GM12878 (cell line): ENCODE measurements around the gene AASDH. TPM values are rescaled to one million over a fixed set of nuclear protein-coding genes. Genes with fewer than 3 reads are reported as not detected.

ENCODE experiments used
- ATAC-seq: fragments of 200-7000 bp; cut with Tn5 transposase; 3 replicates; pipeline ENCODE4 v1.9.1; 2020; ENCODE audit warnings: mild to moderate bottlenecking, moderate library complexity
- BruUV-seq: library from RNA; stranded (reverse); fragments of 400-500 nt; replicated peaks from 2 replicates; lab custom pipeline; 2021; lab: Mats Ljungman, UMichigan
- CTCF ChIA-PET: fragments of 300-600 bp; sonication (Branson Sonifier 250); formaldehyde crosslinking; extraction: SDS; loops from one replicate; lab custom pipeline; 2021; ENCODE audit warnings: inconsistent platforms; lab: Yijun Ruan, JAX
- POLR2A ChIA-PET: fragments of 350-600 bp; formaldehyde crosslinking; extraction: SDS; loops from one replicate; lab custom pipeline; 2021; ENCODE audit warnings: inconsistent platforms; lab: Charles Lee
- RAD21 ChIA-PET: fragments of 300-600 bp; sonication (Branson Sonifier 250); formaldehyde crosslinking; loops from one replicate; lab custom pipeline; 2023; ENCODE audit warnings: antibody characterized with exemption; ENCODE audit not compliant: unreplicated experiment; lab: Charles Lee
- SMC1A ChIA-PET: fragments of 300-600 bp; sonication (Branson Sonifier 250); formaldehyde crosslinking; loops from one replicate; lab custom pipeline; 2023; ENCODE audit not compliant: unreplicated experiment, uncharacterized antibody; lab: Charles Lee
- DNase-seq: peaks from one replicate; pipeline ENCODE4 v3.0.0-alpha.2; 2011; ENCODE audit warnings: low read depth, low spot score
- FAIRE-seq: peaks from 3 replicates; lab custom pipeline; 2011; peaks lifted over from hg19 to GRCh38; lab: Jason Lieb, UNC
- H2AFZ ChIP-seq: 2 replicates; pipeline ENCODE4 v1.6.0; 2011; ENCODE audit warnings: low read depth, low read length, control low read depth; ENCODE audit not compliant: control insufficient read depth
- H3K27ac ChIP-seq: 2 replicates; pipeline ENCODE4 v1.5.1; 2011; ENCODE audit warnings: control low read depth; ENCODE audit not compliant: control insufficient read depth, insufficient read depth
- H3K27me3 ChIP-seq, 2 experiments: replicated peaks in 1 of 2; 2 replicates each; pipeline versions ENCODE4 v1.6.0 to v1.6.1; 2011; ENCODE audit warnings: low read length in 1 of 2; ENCODE audit not compliant: control insufficient read depth in 2 of 2, insufficient read depth in 2 of 2
- H3K36me3 ChIP-seq, 2 experiments: 2 replicates each; pipeline ENCODE4 v1.5.1; 2011; ENCODE audit warnings: low read length in 1 of 2; ENCODE audit not compliant: control insufficient read depth in 2 of 2, insufficient read depth in 2 of 2
- H3K4me1 ChIP-seq: 2 replicates; pipeline ENCODE4 v1.6.1; 2011; ENCODE audit warnings: mild to moderate bottlenecking, low read length, moderate library complexity, mixed read lengths; ENCODE audit not compliant: control insufficient read depth, insufficient read depth
- H3K4me2 ChIP-seq: 2 replicates; pipeline ENCODE4 v1.6.0; 2011; ENCODE audit warnings: control low read depth; ENCODE audit not compliant: control insufficient read depth, insufficient read depth
- H3K4me3 ChIP-seq: fragments of 200-600 bp; sonication (generic); 2 replicates; pipeline ENCODE4 v1.5.1; 2016
- H3K79me2 ChIP-seq: 2 replicates; pipeline ENCODE4 v1.6.0; 2011; ENCODE audit warnings: low read length; ENCODE audit not compliant: control insufficient read depth, insufficient read depth
- H3K9ac ChIP-seq: 2 replicates; pipeline ENCODE4 v1.8.0; 2011; ENCODE audit warnings: low read length, control low read depth, mixed read lengths; ENCODE audit not compliant: control insufficient read depth, insufficient read depth
- H3K9me3 ChIP-seq: replicated peaks from 3 replicates; pipeline ENCODE4 v1.5.1; 2011; ENCODE audit warnings: mild to moderate bottlenecking, low read length; ENCODE audit not compliant: control insufficient read depth, insufficient read depth
- H4K20me1 ChIP-seq: 2 replicates; pipeline ENCODE4 v1.6.0; 2011; ENCODE audit not compliant: control insufficient read depth, insufficient read depth
- BHLHE40 ChIP-seq, 2 experiments: fragments of 450-650 bp in 1 of 2; IDR thresholded peaks; 2 replicates each; pipeline ENCODE4 v1.6.1; 2011 to 2017; ENCODE audit warnings: low read depth in 2 of 2, borderline replicate concordance in 1 of 2, improper control_type of control experiment in 1 of 2, low read length in 1 of 2, mild to moderate bottlenecking in 1 of 2
- HDAC2 ChIP-seq: fragments of 200-600 bp; sonication (generic); IDR thresholded peaks from 2 replicates; pipeline ENCODE4 v1.6.1; 2017
- NFYA ChIP-seq: IDR thresholded peaks from 2 replicates; pipeline ENCODE4 v1.6.1; 2011; ENCODE audit warnings: low read depth, mild to moderate bottlenecking, low read length, improper control_type of control experiment, borderline replicate concordance
- PML ChIP-seq: IDR thresholded peaks from 2 replicates; pipeline ENCODE4 v1.6.1; 2012; ENCODE audit warnings: low read length, inconsistent platforms
- POLR2A ChIP-seq: IDR thresholded peaks from 2 replicates; pipeline ENCODE4 v1.6.1; 2011; ENCODE audit warnings: low read depth, mild to moderate bottlenecking, low read length
- POU2F2 ChIP-seq: IDR thresholded peaks from 3 replicates; pipeline ENCODE4 v1.6.1; 2011; ENCODE audit warnings: low read depth, mild to moderate bottlenecking, low read length, borderline replicate concordance
- TAF1 ChIP-seq: IDR thresholded peaks from 2 replicates; pipeline ENCODE4 v1.6.1; 2011; ENCODE audit warnings: mild to moderate bottlenecking, low read depth, low read length, borderline replicate concordance
- ZBTB11 ChIP-seq: fragments of 450-650 bp; formaldehyde crosslinking; IDR thresholded peaks from 2 replicates; pipeline ENCODE4 v1.5.0; 2022; ENCODE audit warnings: mild to moderate bottlenecking, missing genetic modification characterization
- WGBS: methylation state at CpG from one replicate; pipeline ENCODE4 v1.1.6; 2016; ENCODE audit warnings: low lambda C conversion rate; ENCODE audit not compliant: insufficient replicate concordance, insufficient coverage; ENCODE audit errors: missing lambda C conversion rate; 5-methylcytosine and 5-hydroxymethylcytosine counted together
- in situ Hi-C: fragments of 300-500 bp; cut with MboI; formaldehyde crosslinking; loops from 9 replicates; pipeline ENCODE4 v1.14.3; 2018; ENCODE audit warnings: mixed read lengths
- intact Hi-C: fragments of 100-400 bp; cut with micrococcal nuclease; formaldehyde crosslinking; loops from one replicate; pipeline ENCODE4 v1.14.2; 2022; ENCODE audit not compliant: unreplicated experiment
- polyA plus RNA-seq, 11 experiments: library from polyadenylated mRNA; depleted of rRNA in 4 of 11; unstranded in 6 of 11; stranded (reverse) in 5 of 11; fragments of >200 nt; fragmentation: Nextera tagmentation in 4 of 11; fragmentation: Illumina TruSeq in 1 of 11; extraction: Ambion mirVana in 4 of 11; extraction: Trizol in 1 of 11; gene quantifications; 1 replicate in 1 of 11; 2 replicates in 10 of 11; pipeline versions ENCODE4 v1.2.1 to v1.2.3, GENCODE V29; 2011 to 2016; ENCODE audit warnings: inconsistent platforms in 2 of 11, missing spikeins in 2 of 11, low read depth in 1 of 11
- total RNA-seq, 4 experiments: library from RNA; depleted of rRNA in 3 of 4; stranded (reverse); fragments of >200 nt in 3 of 4; fragmentation: Illumina TruSeq in 1 of 4; extraction: Trizol in 1 of 4; gene quantifications; 2 replicates each; pipeline versions ENCODE4 v1.2.1 to v1.2.3, GENCODE V29; 2013 to 2021
- TF ChIP-seq, protein P1 (sequence below), 3 experiments: IDR thresholded peaks in 2 of 3; conservative IDR thresholded peaks in 1 of 3; 2 replicates each; pipeline ENCODE4 v1.5.1; 2011; ENCODE audit warnings: low read depth in 3 of 3, low read length in 3 of 3, mild to moderate bottlenecking in 3 of 3, control low read depth in 2 of 3, moderate library complexity in 2 of 3, inconsistent platforms in 1 of 3, mixed read lengths in 1 of 3; ENCODE audit not compliant: control insufficient read depth in 2 of 3, insufficient read depth in 1 of 3; ENCODE audit errors: extremely low read depth in 1 of 3
- TF ChIP-seq, protein P2 (sequence below): fragments of 450-650 bp; IDR thresholded peaks from 2 replicates; pipeline ENCODE4 v1.6.1; 2017; ENCODE audit warnings: mild to moderate bottlenecking, moderate library complexity

Gene AASDH
- total and polyA plus RNA-seq, 10 of the 15 experiments (the other 5 are each of a cell fraction or from before 2014, with no cell fraction given) = 7.3 to 19.1 (median 11.3) TPM

DNA sequence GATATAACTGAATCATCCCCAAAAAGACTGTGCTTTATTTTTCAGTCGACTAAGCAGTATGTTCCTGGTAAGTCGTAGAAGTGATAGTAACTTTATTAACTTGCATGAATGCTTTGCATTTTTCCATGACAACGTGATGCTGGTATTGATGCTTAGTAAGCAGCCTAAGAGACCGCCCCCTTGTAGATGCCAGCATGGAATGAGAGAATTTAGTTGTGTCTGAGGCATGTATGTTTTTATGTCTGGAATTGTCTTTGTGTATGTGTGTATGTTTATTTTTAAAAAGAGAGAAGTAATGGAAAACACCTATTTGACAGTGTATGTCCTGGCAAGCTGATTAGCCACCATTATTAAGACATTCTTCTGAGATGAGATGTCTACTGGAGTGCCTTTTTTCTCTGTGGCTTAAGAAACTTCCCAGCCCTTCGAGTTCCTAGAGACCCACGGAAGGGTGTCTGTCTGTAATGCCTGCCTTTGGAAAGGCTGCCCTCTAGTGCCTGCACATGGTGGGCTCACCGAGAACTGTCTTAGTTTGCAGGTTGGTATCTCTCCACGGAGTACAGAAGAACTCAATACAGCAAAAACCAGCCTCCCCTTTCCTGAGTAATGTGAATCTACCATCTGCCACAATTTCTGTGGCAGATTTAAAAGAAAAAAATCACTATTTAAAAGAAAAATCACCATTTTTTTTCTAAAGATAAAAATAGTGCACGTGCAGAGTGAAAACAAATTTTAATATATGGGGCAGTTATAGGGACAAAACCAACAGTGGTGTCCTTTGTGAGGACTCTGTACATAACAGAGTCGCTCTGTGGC is 85.9 kb downstream of the AASDH start (continued):
- TF ChIP-seq PML (no peak), HDAC2 (no peak), POU2F2 (0 out of 3 replicates have a peak, but pooled peaks have one; percentile 20)
- TF ChIP-seq, protein P1, sequence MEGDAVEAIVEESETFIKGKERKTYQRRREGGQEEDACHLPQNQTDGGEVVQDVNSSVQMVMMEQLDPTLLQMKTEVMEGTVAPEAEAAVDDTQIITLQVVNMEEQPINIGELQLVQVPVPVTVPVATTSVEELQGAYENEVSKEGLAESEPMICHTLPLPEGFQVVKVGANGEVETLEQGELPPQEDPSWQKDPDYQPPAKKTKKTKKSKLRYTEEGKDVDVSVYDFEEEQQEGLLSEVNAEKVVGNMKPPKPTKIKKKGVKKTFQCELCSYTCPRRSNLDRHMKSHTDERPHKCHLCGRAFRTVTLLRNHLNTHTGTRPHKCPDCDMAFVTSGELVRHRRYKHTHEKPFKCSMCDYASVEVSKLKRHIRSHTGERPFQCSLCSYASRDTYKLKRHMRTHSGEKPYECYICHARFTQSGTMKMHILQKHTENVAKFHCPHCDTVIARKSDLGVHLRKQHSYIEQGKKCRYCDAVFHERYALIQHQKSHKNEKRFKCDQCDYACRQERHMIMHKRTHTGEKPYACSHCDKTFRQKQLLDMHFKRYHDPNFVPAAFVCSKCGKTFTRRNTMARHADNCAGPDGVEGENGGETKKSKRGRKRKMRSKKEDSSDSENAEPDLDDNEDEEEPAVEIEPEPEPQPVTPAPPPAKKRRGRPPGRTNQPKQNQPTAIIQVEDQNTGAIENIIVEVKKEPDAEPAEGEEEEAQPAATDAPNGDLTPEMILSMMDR (IDR thresholded peaks at IDR 0.05 in 2 of 3, conservative IDR thresholded peaks at IDR 0.05 in 1 of 3; ENCODE audit: control insufficient read depth in 2 of 3, extremely low read depth in 1 of 3, insufficient read depth in 1 of 3, low read depth in 3 of 3, low read length in 3 of 3) = peak; percentile 90 to 97 (median 90)

DNA sequence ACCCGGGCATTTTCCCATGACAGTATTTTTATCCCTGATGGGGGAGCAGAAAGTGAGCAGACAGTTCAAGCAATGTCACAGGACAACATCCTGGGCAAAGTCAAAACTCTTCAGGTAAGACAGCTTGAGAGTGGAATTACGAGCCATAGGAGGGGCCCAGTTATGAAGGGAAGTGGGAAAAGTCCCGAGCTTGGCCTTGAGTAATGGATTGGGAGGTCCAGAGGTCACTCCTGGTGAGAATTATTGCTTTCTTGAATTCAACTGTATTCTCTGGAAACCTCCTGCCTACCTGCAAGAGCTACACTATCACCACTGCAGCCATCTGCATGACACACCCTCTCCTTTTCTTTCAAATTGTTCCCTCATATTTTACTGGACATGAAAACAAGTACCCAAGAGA is 89.1 kb downstream of the AASDH start:
- SMC1A ChIA-PET = no interaction called here
- H3K9me3 ChIP-seq = no peaks in the 10 kb centered on the region
- H3K36me3 ChIP-seq = no peaks in the 10 kb centered on the region
- H3K9ac ChIP-seq = no peak overlapping the region
- no peak overlapping the region for H3K4me2 ChIP-seq
- H3K79me2 ChIP-seq = no peaks in the 10 kb centered on the region
- H3K4me1 ChIP-seq = no peaks in the 10 kb centered on the region
- H3K27me3 ChIP-seq = no peaks in the 10 kb centered on the region
- intact Hi-C loops (no loop called here), in situ Hi-C loops (loop anchor here (10.0 kb wide), 1 partner anchor 353 kb away; the partner anchor contains the start of gene CEP135)
- no peak overlapping the region for H3K27ac ChIP-seq
- ATAC-seq (no peak), FAIRE-seq (peak; percentile 27), DNase-seq (no peak)
- no peak overlapping the region for H3K4me3 ChIP-seq
- no peak overlapping the region for H2AFZ ChIP-seq
- CTCF ChIA-PET = interaction anchor here (6.2 kb wide), 1 partner anchor 350 kb away, joined by 49 read pairs; the partner anchor contains the start of gene CEP135
- BruUV-seq = no TSS peak
- no peaks in the 10 kb centered on the region for H4K20me1 ChIP-seq
- POLR2A ChIA-PET = interaction anchor here (1.4 kb wide), 1 partner anchor 350 kb away, joined by 4 read pairs; the partner anchor contains the start of gene CEP135
- 10% methylated on average over 3 of the region's 3 CpGs for WGBS
- TF ChIP-seq POLR2A (no peak), TAF1 (no peak), ZBTB11 (CRISPR knock-in tag) (no peak), NFYA (no peak), BHLHE40 (IDR thresholded peaks at IDR 0.05; ENCODE audit: borderline replicate concordance in 1 of 2, low read depth in 2 of 2, low read length in 1 of 2) (no peak)
- TF ChIP-seq, protein P2, sequence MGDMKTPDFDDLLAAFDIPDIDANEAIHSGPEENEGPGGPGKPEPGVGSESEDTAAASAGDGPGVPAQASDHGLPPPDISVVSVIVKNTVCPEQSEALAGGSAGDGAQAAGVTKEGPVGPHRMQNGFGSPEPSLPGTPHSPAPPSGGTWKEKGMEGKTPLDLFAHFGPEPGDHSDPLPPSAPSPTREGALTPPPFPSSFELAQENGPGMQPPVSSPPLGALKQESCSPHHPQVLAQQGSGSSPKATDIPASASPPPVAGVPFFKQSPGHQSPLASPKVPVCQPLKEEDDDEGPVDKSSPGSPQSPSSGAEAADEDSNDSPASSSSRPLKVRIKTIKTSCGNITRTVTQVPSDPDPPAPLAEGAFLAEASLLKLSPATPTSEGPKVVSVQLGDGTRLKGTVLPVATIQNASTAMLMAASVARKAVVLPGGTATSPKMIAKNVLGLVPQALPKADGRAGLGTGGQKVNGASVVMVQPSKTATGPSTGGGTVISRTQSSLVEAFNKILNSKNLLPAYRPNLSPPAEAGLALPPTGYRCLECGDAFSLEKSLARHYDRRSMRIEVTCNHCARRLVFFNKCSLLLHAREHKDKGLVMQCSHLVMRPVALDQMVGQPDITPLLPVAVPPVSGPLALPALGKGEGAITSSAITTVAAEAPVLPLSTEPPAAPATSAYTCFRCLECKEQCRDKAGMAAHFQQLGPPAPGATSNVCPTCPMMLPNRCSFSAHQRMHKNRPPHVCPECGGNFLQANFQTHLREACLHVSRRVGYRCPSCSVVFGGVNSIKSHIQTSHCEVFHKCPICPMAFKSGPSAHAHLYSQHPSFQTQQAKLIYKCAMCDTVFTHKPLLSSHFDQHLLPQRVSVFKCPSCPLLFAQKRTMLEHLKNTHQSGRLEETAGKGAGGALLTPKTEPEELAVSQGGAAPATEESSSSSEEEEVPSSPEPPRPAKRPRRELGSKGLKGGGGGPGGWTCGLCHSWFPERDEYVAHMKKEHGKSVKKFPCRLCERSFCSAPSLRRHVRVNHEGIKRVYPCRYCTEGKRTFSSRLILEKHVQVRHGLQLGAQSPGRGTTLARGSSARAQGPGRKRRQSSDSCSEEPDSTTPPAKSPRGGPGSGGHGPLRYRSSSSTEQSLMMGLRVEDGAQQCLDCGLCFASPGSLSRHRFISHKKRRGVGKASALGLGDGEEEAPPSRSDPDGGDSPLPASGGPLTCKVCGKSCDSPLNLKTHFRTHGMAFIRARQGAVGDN = no peak
- RAD21 ChIA-PET = interaction anchor here (2.1 kb wide), 1 partner anchor 350 kb away, joined by 6 read pairs; the partner anchor contains the start of gene CEP135
